Right lobe of liver (tissue), 6 donors: ENCODE measurements around the gene GIT1. TPM values are rescaled to one million over a fixed set of nuclear protein-coding genes. Genes with fewer than 3 reads are reported as not detected.

Source experiments
- ATAC-seq, 4 donors: fragments of 200-7000 bp; cut with Tn5 transposase; one replicate each; pipeline ENCODE4 v1.9.1; 2020; ENCODE audit warnings: mild to moderate bottlenecking in 4 of 4, moderate library complexity in 4 of 4
- DNase-seq, 3 donors: peaks; one replicate each; pipeline ENCODE4 v3.0.0-alpha.2; 2020
- H3K27ac ChIP-seq, 3 donors: fragments of 200-600 bp; one replicate each; pipeline ENCODE4 v1.8.0; 2022
- H3K27me3 ChIP-seq, 2 donors: fragments of 200-600 bp; one replicate each; pipeline ENCODE4 v1.8.0; 2022
- H3K36me3 ChIP-seq, 4 donors: fragments of 200-600 bp; sonication (generic) in 1 of 4; one replicate each; pipeline versions ENCODE4 v1.5.1 to v1.8.0; 2017 to 2022; ENCODE audit warnings: control low read depth in 1 of 4
- H3K4me1 ChIP-seq, 4 donors: fragments of 200-600 bp; sonication (generic) in 1 of 4; one replicate each; pipeline versions ENCODE4 v1.5.1 to v1.8.0; 2017 to 2022; ENCODE audit warnings: control low read depth in 1 of 4
- H3K4me3 ChIP-seq, 3 donors: fragments of 200-600 bp; one replicate each; pipeline ENCODE4 v1.8.0; 2022
- H3K9me3 ChIP-seq, 4 donors: fragments of 200-600 bp; sonication (generic) in 1 of 4; one replicate each; pipeline versions ENCODE4 v1.5.1 to v1.8.0; 2017 to 2022; ENCODE audit warnings: control low read depth in 1 of 4
- POLR2A ChIP-seq: fragments of 450-650 bp; IDR thresholded peaks from one replicate; pipeline ENCODE4 v1.6.1; 2017; ENCODE audit warnings: antibody characterized with exemption, mild to moderate bottlenecking
- WGBS: methylation state at CpG from one replicate; pipeline ENCODE4 v1.1.6; 2018; ENCODE audit warnings: low coverage, low lambda C conversion rate; ENCODE audit not compliant: insufficient coverage; ENCODE audit errors: missing lambda C conversion rate; 5-methylcytosine and 5-hydroxymethylcytosine counted together
- intact Hi-C, 2 donors: fragments of 100-400 bp; cut with DNase I; formaldehyde crosslinking; loops; one replicate each; pipeline versions ENCODE4 v1.11.2 to v1.14.1; 2022
- total RNA-seq, 6 experiments: library from RNA; depleted of rRNA in 2 of 6; stranded (reverse); fragments of >200 nt in 2 of 6; fragmentation: NEBNext Ultra II Directional in 3 of 6; extraction: Animal tissue kit (Norgen Biotek cat#: 25700) in 3 of 6; gene quantifications; one replicate each; pipeline versions ENCODE4 v1.1.0 to v1.2.4, GENCODE V29; 2016 to 2023
- TF ChIP-seq, protein P1 (sequence below), 4 donors: fragments of 200-600 bp in 3 of 4; fragments of 450-650 bp in 1 of 4; IDR thresholded peaks; one replicate each; pipeline versions ENCODE4 v1.5.1 to v1.8.0; 2016 to 2022; ENCODE audit warnings: antibody characterized with exemption in 4 of 4, mild to moderate bottlenecking in 2 of 4
- donor health status: DM: no; HTN: yes; CAD: no.
- donor health status: DM: no; HTN: no; CAD: no.
- donor health status: DM: no; HTN: no; CAD: no.
- donor health status: DM: no; HTN: yes; CAD: no.
- donor health status: DM: no; HTN: yes; CAD: no.

Gene GIT1
- total RNA-seq, 6 experiments from 2014 or later, result 7.1 to 15.9 (median 8.7) TPM

DNA sequence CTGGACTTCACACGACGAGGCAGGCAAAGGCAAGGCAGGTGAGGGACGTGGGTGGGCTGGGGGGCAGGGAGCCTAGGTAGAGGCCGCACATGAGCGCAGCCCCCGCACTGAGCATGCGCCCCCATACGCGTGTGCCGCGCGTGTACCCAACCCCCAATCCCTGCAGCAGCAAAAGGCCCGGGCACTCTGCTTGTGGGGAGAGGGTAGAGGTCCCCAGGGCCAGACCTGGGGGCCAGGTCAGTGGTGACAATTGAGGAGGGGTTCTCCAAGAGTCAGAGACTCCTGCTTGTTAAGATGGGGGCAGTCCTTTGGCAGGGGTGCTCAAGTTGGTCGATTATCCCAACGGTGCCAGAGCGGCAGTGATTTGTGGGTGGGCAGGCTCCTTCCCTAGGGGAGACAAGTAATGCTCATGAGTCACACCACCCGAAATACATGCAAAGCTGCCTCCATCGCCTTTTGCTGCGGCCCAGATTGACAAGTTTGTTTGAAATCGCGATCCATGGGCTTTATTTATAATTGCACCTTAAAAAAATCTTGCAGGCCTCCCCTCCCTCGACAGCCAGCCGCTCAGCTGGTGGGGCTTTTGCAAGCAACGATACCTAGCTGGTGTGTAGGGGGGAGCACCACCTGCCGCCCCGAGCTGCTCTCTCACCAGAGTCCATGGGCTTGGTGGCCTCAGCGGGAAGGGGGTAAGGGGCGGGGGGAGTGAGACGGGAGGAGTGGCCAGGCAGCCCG lies 1.1 kb upstream of the GIT1 start:
- TF ChIP-seq POLR2A, result no peak
- TF ChIP-seq, protein P1, sequence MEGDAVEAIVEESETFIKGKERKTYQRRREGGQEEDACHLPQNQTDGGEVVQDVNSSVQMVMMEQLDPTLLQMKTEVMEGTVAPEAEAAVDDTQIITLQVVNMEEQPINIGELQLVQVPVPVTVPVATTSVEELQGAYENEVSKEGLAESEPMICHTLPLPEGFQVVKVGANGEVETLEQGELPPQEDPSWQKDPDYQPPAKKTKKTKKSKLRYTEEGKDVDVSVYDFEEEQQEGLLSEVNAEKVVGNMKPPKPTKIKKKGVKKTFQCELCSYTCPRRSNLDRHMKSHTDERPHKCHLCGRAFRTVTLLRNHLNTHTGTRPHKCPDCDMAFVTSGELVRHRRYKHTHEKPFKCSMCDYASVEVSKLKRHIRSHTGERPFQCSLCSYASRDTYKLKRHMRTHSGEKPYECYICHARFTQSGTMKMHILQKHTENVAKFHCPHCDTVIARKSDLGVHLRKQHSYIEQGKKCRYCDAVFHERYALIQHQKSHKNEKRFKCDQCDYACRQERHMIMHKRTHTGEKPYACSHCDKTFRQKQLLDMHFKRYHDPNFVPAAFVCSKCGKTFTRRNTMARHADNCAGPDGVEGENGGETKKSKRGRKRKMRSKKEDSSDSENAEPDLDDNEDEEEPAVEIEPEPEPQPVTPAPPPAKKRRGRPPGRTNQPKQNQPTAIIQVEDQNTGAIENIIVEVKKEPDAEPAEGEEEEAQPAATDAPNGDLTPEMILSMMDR (IDR thresholded peaks at IDR 0.05), result no peak
- H3K4me3 ChIP-seq, result no peak overlapping the region
- no peaks in the 10 kb centered on the region for H3K36me3 ChIP-seq
- H3K27me3 ChIP-seq, result no peaks in the 10 kb centered on the region
- H3K4me1 ChIP-seq, result peaks cover 0 to 35% (median 16%) of the 10 kb centered on the region in 4 donors
- ATAC-seq, result no peak
- DNase-seq, result peak in 1 of 3 donors; percentile 46
- intact Hi-C loops, result no loop called here
- no peaks in the 10 kb centered on the region for H3K9me3 ChIP-seq
- no peak overlapping the region for H3K27ac ChIP-seq
- WGBS, result 49% methylated on average over 17 of the region's 30 CpGs

DNA sequence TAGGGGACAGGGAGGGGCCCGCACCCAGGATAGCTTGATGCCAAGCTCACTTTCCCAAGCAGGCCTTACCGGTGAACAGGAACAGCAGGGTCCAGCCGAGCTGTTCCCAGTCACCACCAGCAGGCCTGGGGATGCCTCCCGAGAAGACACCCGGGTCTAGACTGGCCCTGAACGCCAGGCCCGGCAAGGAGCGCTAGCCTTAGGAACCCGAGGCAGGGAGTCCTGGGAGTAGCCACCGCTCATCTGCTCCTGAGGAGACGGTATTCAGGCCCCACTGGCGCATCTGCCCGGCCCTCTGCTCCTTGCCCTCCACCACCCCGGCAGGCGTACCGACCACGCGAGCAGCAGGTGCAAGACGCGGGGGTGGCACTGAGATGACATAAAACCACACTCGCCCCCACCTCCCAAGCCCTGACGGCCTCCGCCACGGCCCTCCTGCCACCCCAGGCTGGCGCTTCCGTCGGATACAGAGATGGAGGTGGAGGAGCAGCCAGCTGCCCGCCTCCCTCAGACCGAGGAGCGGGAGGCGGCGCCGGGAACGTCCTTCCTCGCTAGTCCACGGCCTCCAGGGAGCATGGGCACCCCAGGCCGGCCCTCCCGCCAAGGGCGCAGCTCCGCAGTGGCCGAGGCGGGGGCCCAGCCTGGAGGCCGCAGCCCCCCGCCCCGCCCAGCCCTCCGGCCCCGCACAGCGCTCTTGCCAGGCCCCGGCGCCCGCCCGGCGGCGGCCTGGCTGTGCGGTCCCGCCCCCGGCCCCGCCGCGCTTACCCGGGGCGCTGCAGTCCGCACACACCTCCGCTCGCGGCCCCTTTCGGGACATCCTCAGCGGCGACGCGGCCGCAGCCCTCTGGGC lies 661 bp downstream of the GIT1 start:
- Histone ChIP-seq H3K4me3 (peak overlapping the region; percentile 66 to 84 (median 73)), H3K27me3 (no peaks in the 10 kb centered on the region), H3K36me3 (no peaks in the 10 kb centered on the region), H3K9me3 (no peaks in the 10 kb centered on the region), H3K4me1 (peaks cover 0 to 35% (median 16%) of the 10 kb centered on the region in 4 donors), H3K27ac (peak overlapping the region; percentile 26 to 77 (median 55))
- TF ChIP-seq, protein P1 (IDR thresholded peaks at IDR 0.05), result no peak
- no peak for TF ChIP-seq POLR2A
- intact Hi-C loops, result no loop called here
- DNase-seq, result peak in 1 of 3 donors; percentile 62
- ATAC-seq, result peak; percentile 5 to 17 (median 8)
- WGBS, result 0% methylated on average over 6 of the region's 72 CpGs

DNA sequence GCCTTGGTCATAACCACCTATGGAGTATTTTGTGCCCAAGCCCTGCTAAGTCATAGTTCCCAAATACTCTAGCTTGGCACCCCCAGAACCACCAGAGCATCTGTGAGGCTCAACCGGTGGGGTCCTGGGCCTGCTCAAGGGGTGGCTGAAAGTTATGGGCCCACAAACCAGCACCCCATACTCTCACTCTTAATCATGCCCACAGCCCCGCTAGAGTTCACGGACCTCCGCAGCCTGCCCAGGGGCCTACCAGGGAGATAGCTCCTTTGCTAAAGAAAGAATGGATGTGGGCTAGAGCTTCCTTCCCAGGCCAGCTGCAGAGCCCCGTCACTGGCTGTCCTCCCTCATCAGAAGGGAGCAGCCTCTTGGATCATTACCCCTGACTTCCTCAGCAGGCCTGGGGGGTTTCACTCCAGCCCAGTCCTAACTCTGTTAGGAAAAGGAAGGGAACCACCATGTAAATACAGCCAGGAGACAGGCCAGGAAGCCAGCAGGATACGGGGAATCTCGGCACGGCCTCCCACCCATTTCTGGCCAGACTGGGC lies 1.4 kb downstream of the GIT1 start:
- ATAC-seq, result no peak
- H3K36me3 ChIP-seq, result no peaks in the 10 kb centered on the region
- DNase-seq, result peak in 2 of 3 donors; percentile 13 to 38
- WGBS, result 26% methylated on average over 7 of the region's 8 CpGs
- intact Hi-C loops, result no loop called here
- no peaks in the 10 kb centered on the region for H3K27me3 ChIP-seq
- no peak for TF ChIP-seq POLR2A
- TF ChIP-seq, protein P1 (IDR thresholded peaks at IDR 0.05), result no peak
- H3K4me1 ChIP-seq, result peaks cover 0 to 35% (median 16%) of the 10 kb centered on the region in 4 donors
- peak overlapping the region; percentile 26 to 77 (median 55) for H3K27ac ChIP-seq
- no peaks in the 10 kb centered on the region for H3K9me3 ChIP-seq
- peak overlapping the region; percentile 66 to 84 (median 73) for H3K4me3 ChIP-seq

- Histone ChIP-seq H3K36me3 (no peaks in the 10 kb centered on the region), H3K4me3 (no peak overlapping the region), H3K4me1 (peaks cover 0 to 33% (median 15%) of the 10 kb centered on the region in 4 donors), H3K9me3 (no peaks in the 10 kb centered on the region), H3K27me3 (no peaks in the 10 kb centered on the region), H3K27ac (peak overlapping the region in 1 of 3 donors; percentile 77)
- DNase-seq, result peak in 1 of 3 donors; percentile 12
- WGBS, result 79% methylated on average over 2 of the region's 6 CpGs
- intact Hi-C loops, result no loop called here
- no peak for ATAC-seq
- no peak for TF ChIP-seq POLR2A
Observed at GRCh38 chr17:29587591-29587990, 1.9 kb downstream of the GIT1 start.
